Thyroid gland (tissue), 4 donors: ENCODE data around the gene KIFBP. TPM values are rescaled to one million over a fixed set of nuclear protein-coding genes. Genes with fewer than 3 reads are reported as not detected.
"Not testable (repeated sequence)": the region's sequence is repeated elsewhere in the genome, so short reads cannot be mapped to it uniquely, and the experiment has no call there.

ENCODE experiments used
- DNase-seq, 2 donors: peaks; one replicate each; pipeline ENCODE4 v3.0.0-alpha.2; 2019
- H3K27ac ChIP-seq, 3 donors: fragments of 200-600 bp; sonication (generic); 1 replicate in 2 of 3; 2 replicates in 1 of 3; pipeline ENCODE4 v1.5.1; 2016 to 2019; ENCODE audit warnings: mild to moderate bottlenecking in 1 of 3, moderate library complexity in 1 of 3
- H3K27me3 ChIP-seq: fragments of 200-600 bp; sonication (generic); one replicate; pipeline ENCODE4 v1.5.1; 2019
- H3K36me3 ChIP-seq, 2 donors: fragments of 200-600 bp; sonication (generic); one replicate each; pipeline ENCODE4 v1.5.1; 2016 to 2019
- H3K4me1 ChIP-seq, 2 donors: fragments of 200-600 bp; sonication (generic); one replicate each; pipeline ENCODE4 v1.5.1; 2017 to 2019
- H3K4me3 ChIP-seq, 3 donors: fragments of 200-600 bp; sonication (generic); replicated peaks in 1 of 3; 1 replicate in 2 of 3; 2 replicates in 1 of 3; pipeline ENCODE4 v1.5.1; 2016; ENCODE audit warnings: mild to moderate bottlenecking in 1 of 3
- H3K9me3 ChIP-seq: fragments of 200-600 bp; sonication (generic); one replicate; pipeline ENCODE4 v1.5.1; 2017
- POLR2A ChIP-seq, 2 donors: fragments of 450-650 bp; IDR thresholded peaks; one replicate each; pipeline ENCODE4 v1.6.1; 2017; ENCODE audit warnings: antibody characterized with exemption in 2 of 2, mild to moderate bottlenecking in 2 of 2, moderate library complexity in 1 of 2
- WGBS, 2 donors: methylation state at CpG; one replicate each; pipeline ENCODE4 v1.1.5; 2017; 5-methylcytosine and 5-hydroxymethylcytosine counted together
- intact Hi-C: fragments of 100-400 bp; cut with DNase I; formaldehyde crosslinking; loops from one replicate; pipeline ENCODE4 v1.15.1; 2023
- total RNA-seq, 4 donors: library from RNA; depleted of rRNA; stranded (reverse); fragments of >200 nt; gene quantifications; one replicate each; pipeline ENCODE4 v1.2.3, GENCODE V29; 2016
- TF ChIP-seq, protein P1 (sequence below), 6 experiments: fragments of 200-600 bp in 3 of 6; fragments of 450-650 bp in 3 of 6; sonication (generic) in 3 of 6; IDR thresholded peaks; one replicate each; pipeline ENCODE4 v1.5.1; 2016 to 2019; ENCODE audit warnings: antibody characterized with exemption in 6 of 6, mild to moderate bottlenecking in 2 of 6, inconsistent platforms in 1 of 6, moderate library complexity in 1 of 6

The KIFBP gene
- total RNA-seq, 4 donors from 2014 or later: 37.9 to 54.1 (median 42.8) TPM

GRCh38 chr10:69037489-69037888 lies 48.9 kb downstream of the KIFBP start:
- Histone ChIP-seq H3K27me3 (no peaks in the 10 kb centered on the region), H3K4me1 (no peaks in the 10 kb centered on the region), H3K36me3 (no peaks in the 10 kb centered on the region), H3K27ac (no peak overlapping the region), H3K9me3 (no peaks in the 10 kb centered on the region), H3K4me3 (no peak overlapping the region)
- intact Hi-C loops: no loop called here
- WGBS, 2 donors: 94 to 100% methylated on average over 1 of the region's 1 CpG
- no peak for DNase-seq
- TF ChIP-seq, protein P1, sequence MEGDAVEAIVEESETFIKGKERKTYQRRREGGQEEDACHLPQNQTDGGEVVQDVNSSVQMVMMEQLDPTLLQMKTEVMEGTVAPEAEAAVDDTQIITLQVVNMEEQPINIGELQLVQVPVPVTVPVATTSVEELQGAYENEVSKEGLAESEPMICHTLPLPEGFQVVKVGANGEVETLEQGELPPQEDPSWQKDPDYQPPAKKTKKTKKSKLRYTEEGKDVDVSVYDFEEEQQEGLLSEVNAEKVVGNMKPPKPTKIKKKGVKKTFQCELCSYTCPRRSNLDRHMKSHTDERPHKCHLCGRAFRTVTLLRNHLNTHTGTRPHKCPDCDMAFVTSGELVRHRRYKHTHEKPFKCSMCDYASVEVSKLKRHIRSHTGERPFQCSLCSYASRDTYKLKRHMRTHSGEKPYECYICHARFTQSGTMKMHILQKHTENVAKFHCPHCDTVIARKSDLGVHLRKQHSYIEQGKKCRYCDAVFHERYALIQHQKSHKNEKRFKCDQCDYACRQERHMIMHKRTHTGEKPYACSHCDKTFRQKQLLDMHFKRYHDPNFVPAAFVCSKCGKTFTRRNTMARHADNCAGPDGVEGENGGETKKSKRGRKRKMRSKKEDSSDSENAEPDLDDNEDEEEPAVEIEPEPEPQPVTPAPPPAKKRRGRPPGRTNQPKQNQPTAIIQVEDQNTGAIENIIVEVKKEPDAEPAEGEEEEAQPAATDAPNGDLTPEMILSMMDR (IDR thresholded peaks at IDR 0.05): no peak
- TF ChIP-seq POLR2A (IDR thresholded peaks at IDR 0.05): no peak

DNA sequence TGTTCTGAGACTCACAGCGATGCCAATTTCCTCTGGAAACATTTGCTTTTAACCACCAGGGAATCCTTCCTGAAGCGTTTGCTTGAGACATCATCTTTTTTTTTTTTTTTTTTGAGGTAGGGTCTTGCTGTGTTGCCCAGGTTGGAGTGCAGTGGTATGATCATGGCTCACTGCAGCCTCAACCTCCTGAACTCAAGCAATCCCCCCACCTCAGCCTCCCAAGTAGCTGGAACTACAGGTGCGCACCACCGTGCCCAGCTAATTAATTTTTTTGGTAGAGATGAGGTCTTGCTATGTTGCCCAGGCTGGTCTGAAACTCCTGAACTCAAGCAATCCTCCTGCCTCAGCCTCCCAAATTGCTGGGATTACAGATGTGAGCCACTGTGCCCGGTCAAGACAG lies 52.3 kb downstream of the KIFBP start:
- H3K27ac ChIP-seq, H3K4me3 ChIP-seq, intact Hi-C loops, DNase-seq, H3K36me3 ChIP-seq, H3K9me3 ChIP-seq, H3K27me3 ChIP-seq, H3K4me1 ChIP-seq: not testable (repeated sequence)
- 70 to 73% methylated on average over 5 of the region's 5 CpGs for WGBS, 2 donors

- Histone ChIP-seq H3K9me3 (no peaks in the 10 kb centered on the region), H3K4me3 (no peak overlapping the region), H3K36me3 (no peaks in the 10 kb centered on the region), H3K27ac (no peak overlapping the region), H3K27me3 (no peaks in the 10 kb centered on the region), H3K4me1 (peaks cover 0 to 6% of the 10 kb centered on the region in 2 donors)
- intact Hi-C loops: no loop called here
- no peak for DNase-seq
- WGBS, 2 donors: 84 to 86% methylated on average over 5 of the region's 5 CpGs
- TF ChIP-seq, protein P1 (IDR thresholded peaks at IDR 0.05): no peak
These were observed 53.8 kb downstream of the KIFBP start for GRCh38 chr10:69042417-69042816.

DNA sequence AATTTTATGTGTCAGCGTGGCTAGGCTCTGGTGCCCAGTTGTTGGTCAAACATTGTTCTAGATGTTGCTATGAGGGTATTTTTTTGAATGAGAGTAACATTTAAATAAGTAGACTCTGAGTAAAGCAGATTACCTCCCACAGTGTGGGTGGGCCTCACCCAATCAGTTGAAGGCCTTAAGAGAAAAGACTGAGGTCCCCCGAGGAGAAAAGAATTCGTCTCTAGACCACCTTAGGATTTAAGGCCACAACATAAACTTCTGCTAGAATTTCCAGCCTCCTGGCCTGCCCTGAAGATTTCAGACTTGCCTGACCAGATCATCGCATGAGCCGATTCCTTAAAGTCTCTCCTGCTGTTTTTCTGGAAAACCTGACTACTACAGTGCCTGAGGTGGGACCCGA lies 54.2 kb downstream of the KIFBP start:
- H3K4me1 ChIP-seq: peaks cover 0 to 6% of the 10 kb centered on the region in 2 donors
- H3K9me3 ChIP-seq: no peaks in the 10 kb centered on the region
- no peak overlapping the region for H3K4me3 ChIP-seq
- no peaks in the 10 kb centered on the region for H3K27me3 ChIP-seq
- H3K27ac ChIP-seq: no peak overlapping the region
- TF ChIP-seq POLR2A (IDR thresholded peaks at IDR 0.05): no peak
- TF ChIP-seq, protein P1 (IDR thresholded peaks at IDR 0.05): no peak
- 86 to 97% methylated on average over 6 of the region's 6 CpGs for whole genome bisulfite sequencing, 2 donors
- intact Hi-C loops: no loop called here
- no peak for DNase-seq
- H3K36me3 ChIP-seq: no peaks in the 10 kb centered on the region

DNA sequence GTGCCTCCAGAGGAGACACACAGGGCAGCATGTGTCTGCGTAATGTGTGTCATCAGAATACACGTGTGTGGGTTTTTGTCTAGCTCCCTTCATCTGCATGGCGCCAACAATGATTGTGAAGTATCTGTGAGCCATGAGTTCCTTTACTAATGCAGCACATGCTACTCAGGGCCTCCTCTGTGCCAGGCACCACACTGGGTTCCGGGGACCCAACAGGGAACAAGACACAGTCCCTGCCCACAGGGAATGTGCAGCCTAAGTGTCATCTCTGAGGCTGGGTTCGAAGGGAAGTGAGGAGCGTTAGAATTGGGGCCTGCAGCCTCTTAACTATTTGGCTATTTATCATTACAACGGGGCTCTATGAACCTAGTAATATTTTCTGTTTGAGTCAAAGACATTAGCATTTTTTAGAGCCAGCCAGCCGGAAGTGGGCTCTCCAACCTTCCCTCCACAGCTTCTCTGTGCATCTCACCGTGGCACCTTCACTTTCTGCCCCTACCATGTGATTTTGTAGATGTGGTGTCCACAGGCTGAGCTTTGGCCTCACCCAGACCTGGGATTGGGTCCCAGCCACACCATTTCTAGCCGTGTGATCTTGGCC lies 55.4 kb downstream of the KIFBP start:
- no peaks in the 10 kb centered on the region for H3K36me3 ChIP-seq
- peaks cover 0 to 6% of the 10 kb centered on the region in 2 donors for H3K4me1 ChIP-seq
- intact Hi-C loops: no loop called here
- no peak for DNase-seq
- no peak overlapping the region for H3K4me3 ChIP-seq
- H3K9me3 ChIP-seq: no peaks in the 10 kb centered on the region
- TF ChIP-seq POLR2A (IDR thresholded peaks at IDR 0.05): no peak
- TF ChIP-seq, protein P1 (IDR thresholded peaks at IDR 0.05): no peak
- no peak overlapping the region for H3K27ac ChIP-seq
- 69 to 71% methylated on average over 10 of the region's 10 CpGs for WGBS, 2 donors
- H3K27me3 ChIP-seq: no peaks in the 10 kb centered on the region
